GM12873 (cell line): ENCODE measurements around the gene XPNPEP3.

ENCODE experiments used
- TF ChIP-seq, protein P1 (sequence below): IDR thresholded peaks from 2 replicates; pipeline ENCODE4 v1.5.1; 2012; ENCODE audit warnings: low read depth, mild to moderate bottlenecking, moderate library complexity, low read length, control low read depth; ENCODE audit not compliant: insufficient read depth; ENCODE audit errors: missing control alignments

Gene XPNPEP3

GRCh38 chr22:40965936-40966725, 109.2 kb downstream of the XPNPEP3 start:
- TF ChIP-seq, protein P1, sequence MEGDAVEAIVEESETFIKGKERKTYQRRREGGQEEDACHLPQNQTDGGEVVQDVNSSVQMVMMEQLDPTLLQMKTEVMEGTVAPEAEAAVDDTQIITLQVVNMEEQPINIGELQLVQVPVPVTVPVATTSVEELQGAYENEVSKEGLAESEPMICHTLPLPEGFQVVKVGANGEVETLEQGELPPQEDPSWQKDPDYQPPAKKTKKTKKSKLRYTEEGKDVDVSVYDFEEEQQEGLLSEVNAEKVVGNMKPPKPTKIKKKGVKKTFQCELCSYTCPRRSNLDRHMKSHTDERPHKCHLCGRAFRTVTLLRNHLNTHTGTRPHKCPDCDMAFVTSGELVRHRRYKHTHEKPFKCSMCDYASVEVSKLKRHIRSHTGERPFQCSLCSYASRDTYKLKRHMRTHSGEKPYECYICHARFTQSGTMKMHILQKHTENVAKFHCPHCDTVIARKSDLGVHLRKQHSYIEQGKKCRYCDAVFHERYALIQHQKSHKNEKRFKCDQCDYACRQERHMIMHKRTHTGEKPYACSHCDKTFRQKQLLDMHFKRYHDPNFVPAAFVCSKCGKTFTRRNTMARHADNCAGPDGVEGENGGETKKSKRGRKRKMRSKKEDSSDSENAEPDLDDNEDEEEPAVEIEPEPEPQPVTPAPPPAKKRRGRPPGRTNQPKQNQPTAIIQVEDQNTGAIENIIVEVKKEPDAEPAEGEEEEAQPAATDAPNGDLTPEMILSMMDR = no peak

- TF ChIP-seq, protein P1 = no peak
These were observed 109.8 kb downstream of the XPNPEP3 start for GRCh38 chr22:40966726-40967085.

- TF ChIP-seq, protein P1 = no peak
These were observed 110.3 kb downstream of the XPNPEP3 start for GRCh38 chr22:40967111-40967760.

DNA sequence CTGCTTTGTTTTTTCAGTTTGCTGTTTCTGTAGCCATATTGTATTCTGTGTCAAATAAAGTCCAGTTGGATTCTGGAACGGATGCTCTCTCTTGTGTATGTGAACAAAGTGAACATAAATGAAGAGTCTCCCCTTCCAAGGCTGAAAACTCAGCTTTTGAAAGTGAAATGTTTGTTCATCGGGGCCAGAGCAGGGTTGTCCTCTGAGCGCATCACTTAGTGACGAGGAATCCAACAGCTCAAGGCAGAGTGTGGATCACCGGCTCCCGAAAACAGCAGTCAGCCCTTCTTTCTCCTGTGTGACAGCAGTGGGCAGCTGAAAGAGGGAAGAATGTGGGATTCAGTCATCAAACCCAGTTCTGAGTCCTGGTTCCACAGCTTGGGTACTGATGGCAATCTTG, 115.6 kb downstream of the XPNPEP3 start:
- TF ChIP-seq, protein P1 = no peak

- TF ChIP-seq, protein P1 = no peak
These were observed 116.2 kb downstream of the XPNPEP3 start for GRCh38 chr22:40973144-40973543.

DNA sequence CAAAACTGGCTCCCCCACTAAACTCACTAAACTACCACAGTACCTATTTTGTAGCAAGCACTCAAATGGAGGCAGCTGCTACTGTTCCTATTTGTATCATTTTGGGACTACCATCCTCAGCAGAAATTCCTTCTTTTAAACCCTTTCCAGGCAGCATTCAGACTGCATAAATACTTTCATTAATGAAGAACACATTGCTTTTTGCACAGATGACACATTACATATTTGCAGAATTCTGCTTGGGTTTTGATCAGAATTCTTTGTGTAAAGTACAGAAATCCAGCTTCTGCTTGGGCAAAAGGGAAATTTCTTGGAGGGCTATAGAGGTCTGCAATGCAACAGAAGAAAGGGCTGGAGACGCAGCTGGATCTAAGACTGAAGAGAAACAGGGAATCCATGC, 118.4 kb downstream of the XPNPEP3 start:
- TF ChIP-seq, protein P1 = no peak

DNA sequence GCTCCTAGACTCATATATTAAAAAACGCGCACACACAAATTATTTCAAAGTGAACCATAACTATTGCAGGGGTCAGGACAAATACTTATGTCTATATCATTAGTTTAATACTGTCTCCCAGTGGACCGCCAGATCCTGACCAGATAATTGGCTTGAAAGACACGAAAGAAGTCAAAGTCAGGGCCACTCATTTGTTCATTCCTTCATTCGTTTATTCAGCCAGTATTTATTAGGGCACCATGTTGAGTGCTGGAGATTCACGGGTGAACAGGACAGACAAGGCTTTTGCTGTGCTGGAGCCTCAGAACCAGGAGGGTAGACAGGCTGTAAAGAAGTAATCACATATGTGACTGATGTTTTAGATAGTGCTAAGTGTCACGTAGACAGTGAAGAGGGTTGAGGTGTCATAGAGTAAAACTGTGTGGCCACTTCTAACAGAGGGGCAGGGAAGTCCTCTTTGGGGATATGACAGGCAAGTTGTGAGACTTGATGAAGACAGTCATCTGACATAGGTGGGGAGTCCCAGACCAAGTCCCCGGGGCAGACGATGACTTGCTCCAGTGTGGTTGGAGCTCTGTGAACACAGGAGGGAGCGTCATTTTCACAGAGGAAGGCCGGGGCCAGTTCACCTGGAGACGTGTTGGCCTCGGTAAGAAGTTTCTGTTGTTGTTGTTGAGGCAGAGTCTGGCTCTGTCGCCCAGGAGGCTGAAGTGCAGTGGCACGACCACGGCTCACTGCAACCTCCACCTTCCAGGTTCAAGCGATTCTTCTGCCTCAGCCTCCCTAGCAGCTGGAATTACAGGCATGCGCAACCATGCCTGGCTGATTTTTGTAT, 120.1 kb downstream of the XPNPEP3 start:
- TF ChIP-seq, protein P1 = no peak
